IPS-20b (cell line): ENCODE data around the gene TAPBP.

ENCODE experiments used
- H3K27ac ChIP-seq: one replicate; pipeline ENCODE4 v1.5.1; 2013; ENCODE audit warnings: low read length
- H3K27me3 ChIP-seq: 2 replicates; pipeline ENCODE4 v1.6.1; 2013; ENCODE audit warnings: mild to moderate bottlenecking, low read length, inconsistent platforms; ENCODE audit not compliant: insufficient read depth
- H3K36me3 ChIP-seq: 2 replicates; pipeline ENCODE4 v1.6.1; 2013; ENCODE audit warnings: low read depth, mild to moderate bottlenecking, inconsistent platforms, low read length, moderate library complexity; ENCODE audit not compliant: insufficient read depth
- H3K4me1 ChIP-seq: 2 replicates; pipeline ENCODE4 v1.6.1; 2013; ENCODE audit warnings: mild to moderate bottlenecking, control low read depth, inconsistent platforms, low read length, moderate library complexity; ENCODE audit not compliant: insufficient read depth
- H3K4me3 ChIP-seq: 2 replicates; pipeline ENCODE4 v1.5.1; 2013; ENCODE audit warnings: mild to moderate bottlenecking, low read length, inconsistent platforms
- H3K9ac ChIP-seq: 2 replicates; pipeline ENCODE4 v1.6.1; 2013; ENCODE audit warnings: low read depth, mild to moderate bottlenecking, inconsistent platforms, low read length, moderate library complexity
- H3K9me3 ChIP-seq: 2 replicates; pipeline ENCODE4 v1.6.1; 2013; ENCODE audit warnings: mild to moderate bottlenecking, low read depth, low read length, inconsistent platforms; ENCODE audit not compliant: insufficient read depth

The TAPBP gene

DNA sequence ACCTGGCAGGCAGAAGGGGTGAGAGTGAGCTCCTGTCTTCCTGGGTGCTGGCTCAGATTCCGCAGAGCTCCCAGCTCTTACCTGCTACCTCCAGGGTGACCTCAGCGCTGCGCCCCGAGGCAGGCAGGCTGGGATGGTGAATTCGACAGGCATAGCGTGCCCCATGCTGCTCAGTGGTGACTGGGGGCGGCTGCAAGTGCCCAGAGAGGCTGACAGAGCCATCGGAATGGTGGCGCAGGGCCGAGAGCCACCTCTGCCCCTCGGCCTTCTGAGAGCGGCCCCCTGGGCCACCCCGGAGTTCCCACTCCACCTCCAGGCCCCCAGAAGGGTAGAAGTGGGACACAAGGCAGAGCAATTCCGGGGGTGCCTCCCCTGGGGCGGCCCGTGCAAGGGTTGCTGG is 9.7 kb downstream of the TAPBP start:
- H3K9me3 ChIP-seq, result no peaks in the 10 kb centered on the region
- peaks cover 5% of the 10 kb centered on the region; the same call in 1 of the 2 replicates for H3K36me3 ChIP-seq
- no peaks in the 10 kb centered on the region for H3K4me1 ChIP-seq
- no peak overlapping the region for H3K4me3 ChIP-seq
- H3K27ac ChIP-seq, result no peak overlapping the region
- H3K9ac ChIP-seq, result no peak overlapping the region
- no peaks in the 10 kb centered on the region for H3K27me3 ChIP-seq

DNA sequence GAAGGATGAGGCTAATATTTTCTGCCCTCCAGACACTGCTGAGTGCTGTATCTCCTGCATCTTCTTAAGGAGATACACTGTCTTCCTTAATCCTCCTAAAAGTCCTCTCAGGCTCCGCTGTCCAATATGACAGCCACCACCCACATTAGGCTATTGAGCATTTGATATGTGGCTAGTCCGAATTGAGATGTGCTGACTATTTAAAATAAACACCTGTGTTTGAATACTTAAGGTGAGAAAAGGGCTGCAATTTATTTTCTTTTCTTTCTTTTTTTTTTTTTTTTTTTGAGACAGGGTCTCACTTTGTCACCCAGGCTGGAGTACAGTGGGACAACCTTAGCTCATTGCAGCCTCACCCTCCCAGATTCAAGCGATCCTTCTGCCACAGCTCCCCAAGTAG is 12.0 kb downstream of the TAPBP start:
- peaks cover 5% of the 10 kb centered on the region; the same call in 1 of the 2 replicates for H3K36me3 ChIP-seq
- no peaks in the 10 kb centered on the region for H3K27me3 ChIP-seq
- no peak overlapping the region for H3K9ac ChIP-seq
- no peak overlapping the region for H3K4me3 ChIP-seq
- no peaks in the 10 kb centered on the region for H3K9me3 ChIP-seq
- H3K4me1 ChIP-seq, result no peaks in the 10 kb centered on the region
- H3K27ac ChIP-seq, result no peak overlapping the region

DNA sequence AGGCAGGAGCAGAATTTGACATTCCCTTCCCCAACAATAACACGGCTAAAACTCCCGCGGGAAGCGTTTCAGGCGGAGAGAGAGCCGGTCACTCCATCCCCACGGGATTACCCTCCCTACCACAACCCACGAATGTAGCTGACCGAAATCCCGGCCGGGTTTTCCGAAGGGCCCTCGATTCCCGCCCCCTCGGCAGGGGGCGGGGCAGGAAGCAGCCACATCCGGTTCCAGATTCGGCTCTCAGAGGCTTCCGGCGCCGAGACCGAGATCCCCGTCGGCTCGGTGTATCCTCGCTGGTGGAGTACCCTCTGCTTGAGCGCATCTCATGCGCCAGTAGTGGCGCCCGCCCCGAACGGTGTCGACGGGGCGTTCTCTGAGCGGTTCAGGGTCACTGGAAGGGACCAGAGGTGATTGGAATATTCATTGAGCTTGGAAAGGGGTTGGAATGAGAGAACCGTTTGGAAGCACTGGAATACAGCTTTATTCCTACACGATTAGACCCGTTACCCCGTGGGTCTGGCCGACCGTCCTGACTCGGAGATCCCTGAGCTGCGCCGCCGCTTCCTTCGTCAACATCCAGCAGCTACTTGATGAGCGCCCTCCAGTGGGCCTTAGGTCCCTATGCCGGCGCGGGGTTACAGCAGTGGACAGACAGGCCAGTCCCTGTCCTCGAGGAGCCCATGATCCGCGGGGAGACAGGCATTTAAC is 14.5 kb downstream of the TAPBP start:
- Histone ChIP-seq H3K4me3 (peak overlapping the region; percentile 98), H3K9me3 (no peaks in the 10 kb centered on the region), H3K27me3 (no peaks in the 10 kb centered on the region), H3K36me3 (peaks cover 7% of the 10 kb centered on the region), H3K4me1 (no peaks in the 10 kb centered on the region), H3K9ac (peak overlapping the region; percentile 92), H3K27ac (peak overlapping the region; percentile 86)

DNA sequence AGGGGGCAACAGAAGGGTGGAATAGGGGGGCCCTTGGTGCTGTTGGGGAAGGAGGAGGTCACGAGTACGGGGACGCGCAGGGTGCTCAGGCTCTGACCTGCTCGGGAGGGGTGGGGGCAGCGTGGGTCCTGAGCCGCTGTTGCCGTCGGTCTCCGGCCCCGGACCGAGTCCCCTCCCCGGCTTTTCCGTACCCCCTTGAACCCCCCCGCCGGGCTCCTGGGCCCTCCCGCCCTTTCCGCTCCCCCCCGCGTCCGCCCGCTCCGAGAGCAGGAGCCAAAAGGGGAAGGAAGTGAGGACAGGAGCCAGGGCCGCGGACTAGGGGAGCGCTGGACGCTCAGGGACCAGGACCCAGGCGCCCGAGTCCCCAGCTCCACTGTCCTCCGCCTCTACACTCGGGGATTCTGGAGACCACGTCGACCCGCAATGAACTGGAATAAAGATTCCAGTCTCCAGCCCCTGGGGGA is 15.1 kb downstream of the TAPBP start, which contains the start of gene RGL2:
Gene RGL2, minus strand, starts transcription at position 170 of the 464 bp plus-strand sequence. CDS start 332 bp downstream, outside the sequence.
- Histone ChIP-seq H3K36me3 (peaks cover 9% of the 10 kb centered on the region), H3K4me1 (no peaks in the 10 kb centered on the region), H3K9ac (peak within 1 kb of the TSS; percentile 92), H3K27ac (peak within 1 kb of the TSS; percentile 86), H3K27me3 (no peaks in the 10 kb centered on the region), H3K4me3 (peak within 1 kb of the TSS; percentile 98), H3K9me3 (no peaks in the 10 kb centered on the region)

DNA sequence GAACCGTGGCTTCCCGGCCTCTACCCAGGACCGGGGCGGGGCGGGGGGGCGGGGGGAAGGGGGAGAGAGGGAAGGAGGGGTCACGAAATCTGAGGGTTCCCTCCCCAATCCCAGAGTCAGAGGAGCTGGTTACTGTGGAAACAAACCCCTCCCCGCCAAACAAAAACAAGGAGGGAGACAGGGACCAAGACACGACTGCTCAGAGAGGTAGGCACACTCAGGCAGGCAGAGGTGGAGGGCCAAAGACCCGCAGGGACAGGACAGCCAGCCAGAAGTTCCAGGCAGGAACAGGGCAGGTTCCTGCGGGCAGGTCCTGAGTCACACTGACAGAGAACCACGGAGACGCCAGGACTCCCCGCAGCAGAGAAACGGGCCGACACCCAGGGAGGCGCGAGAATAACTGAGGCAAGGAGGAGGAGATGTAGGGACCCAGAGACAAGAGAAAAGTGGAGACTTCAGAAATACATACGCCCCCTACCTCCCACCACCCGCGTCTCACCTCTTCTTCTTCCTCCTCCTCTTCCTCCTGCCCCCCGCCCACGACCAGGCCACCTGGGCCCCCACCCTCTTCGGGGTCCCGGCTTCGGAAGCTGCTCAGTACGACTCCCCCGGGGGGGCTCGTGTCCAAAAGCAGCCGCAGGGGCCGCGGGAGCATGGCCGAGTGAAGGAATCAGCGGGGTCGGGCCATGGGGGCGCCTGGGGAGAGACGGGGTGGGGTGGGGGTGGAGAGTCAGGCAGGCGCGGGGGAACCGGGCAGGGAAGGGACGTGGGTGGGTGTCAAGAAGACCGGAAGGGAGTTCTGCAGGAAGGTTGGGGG is 15.7 kb downstream of the TAPBP start:
- H3K27ac ChIP-seq, result no peak overlapping the region
- no peaks in the 10 kb centered on the region for H3K9me3 ChIP-seq
- no peaks in the 10 kb centered on the region for H3K4me1 ChIP-seq
- H3K36me3 ChIP-seq, result peaks cover 12% of the 10 kb centered on the region
- H3K27me3 ChIP-seq, result no peaks in the 10 kb centered on the region
- peak overlapping the region; percentile 92; the same call in 1 of the 2 replicates for H3K9ac ChIP-seq
- H3K4me3 ChIP-seq, result peak overlapping the region; percentile 98

DNA sequence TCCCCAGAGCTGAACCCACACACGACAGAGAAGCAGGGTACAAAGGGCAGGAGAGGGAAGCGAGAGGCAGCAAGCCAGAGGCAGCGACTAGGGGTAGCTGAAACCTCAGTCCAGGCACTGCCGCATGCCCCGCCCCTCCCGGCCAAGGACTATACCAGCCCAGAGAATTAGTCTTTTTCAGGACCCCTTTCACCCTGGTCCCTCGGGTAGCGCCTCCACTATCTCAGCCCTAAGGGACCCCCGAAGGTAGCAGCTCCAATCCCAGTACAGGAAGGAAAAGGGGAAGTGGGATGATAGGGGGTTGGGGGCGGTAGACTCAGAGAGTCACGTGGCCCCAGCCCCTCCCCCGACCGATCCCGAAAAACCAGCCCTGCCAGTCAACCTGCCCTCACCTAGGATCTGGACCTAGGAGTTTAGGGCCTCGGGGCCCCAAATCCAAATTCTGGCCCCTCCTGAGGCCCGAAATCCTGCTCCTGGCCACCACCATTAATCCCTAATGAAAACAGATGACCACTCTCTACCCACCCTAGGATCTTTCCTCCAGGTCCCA is 16.4 kb downstream of the TAPBP start:
- H3K27me3 ChIP-seq, result no peaks in the 10 kb centered on the region
- H3K4me3 ChIP-seq, result peak overlapping the region; percentile 98
- H3K36me3 ChIP-seq, result peaks cover 19% of the 10 kb centered on the region
- peak overlapping the region; percentile 71; the same call in 1 of the 2 replicates for H3K9ac ChIP-seq
- peak overlapping the region; percentile 3 for H3K27ac ChIP-seq
- H3K4me1 ChIP-seq, result no peaks in the 10 kb centered on the region
- no peaks in the 10 kb centered on the region for H3K9me3 ChIP-seq

DNA sequence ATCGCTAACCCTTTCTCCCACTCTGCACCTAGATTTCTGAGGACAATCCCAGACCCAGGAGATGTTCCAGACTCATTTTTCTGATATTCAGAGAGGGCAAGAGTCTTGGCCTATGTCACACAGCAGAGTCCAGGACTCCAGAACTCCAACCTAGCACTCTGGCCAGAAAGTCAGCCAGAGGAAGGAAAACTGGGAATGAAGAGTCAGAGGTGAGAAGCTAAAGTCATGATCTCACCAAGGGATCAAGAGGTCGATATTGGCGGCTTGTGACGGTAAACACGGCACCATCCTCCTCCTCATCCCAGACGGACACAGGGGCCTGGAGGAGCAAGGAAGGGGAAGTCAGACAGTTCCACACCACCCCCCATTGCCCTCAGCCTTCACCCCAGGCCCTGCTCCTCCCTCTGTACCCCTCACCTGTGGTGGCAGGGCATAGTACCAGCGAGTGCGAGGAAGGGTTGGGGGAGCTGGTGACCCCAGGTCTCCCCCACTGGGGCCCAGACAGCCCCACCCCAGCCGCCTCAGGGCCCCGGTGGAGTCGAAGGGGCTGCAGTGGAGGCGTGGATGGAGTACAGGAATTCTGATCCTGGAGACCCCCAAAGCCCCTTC is 17.0 kb downstream of the TAPBP start:
- Histone ChIP-seq H3K9me3 (no peaks in the 10 kb centered on the region), H3K4me3 (peak overlapping the region; percentile 98), H3K27me3 (no peaks in the 10 kb centered on the region), H3K27ac (peak overlapping the region; percentile 3), H3K9ac (peak overlapping the region; percentile 71; the same call in 1 of the 2 replicates), H3K36me3 (peaks cover 24% of the 10 kb centered on the region), H3K4me1 (no peaks in the 10 kb centered on the region)

DNA sequence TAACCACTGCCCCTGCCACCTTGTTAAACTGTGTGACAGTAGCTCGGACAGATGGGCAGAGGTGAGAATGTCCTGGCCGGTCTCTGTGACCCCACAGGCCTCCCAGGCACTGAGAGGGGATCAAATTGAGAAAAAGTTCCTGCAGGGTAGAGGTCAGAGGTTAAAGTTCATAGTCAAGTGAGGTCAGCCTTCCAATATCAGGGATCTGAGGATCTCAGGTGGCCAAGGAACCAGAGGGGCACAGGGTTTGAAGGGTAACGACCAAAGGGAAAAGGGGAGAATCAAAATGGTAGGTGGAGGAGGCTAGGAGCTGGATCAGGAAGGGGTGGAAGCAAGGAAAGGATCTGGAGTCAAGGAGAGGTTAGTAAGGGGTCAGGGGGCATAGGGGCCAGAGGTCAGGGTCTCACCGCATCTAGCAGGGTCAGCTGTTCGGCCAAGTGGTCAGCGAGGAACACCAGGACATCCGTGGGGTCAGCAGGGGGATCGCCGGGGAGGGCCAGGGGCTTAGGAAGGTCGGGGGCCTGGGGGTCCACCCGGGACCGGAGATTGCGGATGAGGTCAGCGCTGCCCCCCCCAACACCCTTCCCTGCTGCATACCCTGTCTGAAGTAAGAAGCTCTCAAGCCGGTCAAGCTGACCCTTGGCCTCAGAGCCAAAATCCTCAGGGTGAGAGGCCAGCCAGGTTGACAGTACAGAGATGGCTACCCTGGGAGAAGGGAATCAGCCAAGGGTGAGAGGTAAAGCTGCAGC is 18.1 kb downstream of the TAPBP start:
- Histone ChIP-seq H3K9me3 (no peaks in the 10 kb centered on the region), H3K9ac (no peak overlapping the region), H3K4me1 (no peaks in the 10 kb centered on the region), H3K27me3 (no peaks in the 10 kb centered on the region), H3K4me3 (no peak overlapping the region), H3K27ac (no peak overlapping the region), H3K36me3 (peaks cover 35% of the 10 kb centered on the region)

DNA sequence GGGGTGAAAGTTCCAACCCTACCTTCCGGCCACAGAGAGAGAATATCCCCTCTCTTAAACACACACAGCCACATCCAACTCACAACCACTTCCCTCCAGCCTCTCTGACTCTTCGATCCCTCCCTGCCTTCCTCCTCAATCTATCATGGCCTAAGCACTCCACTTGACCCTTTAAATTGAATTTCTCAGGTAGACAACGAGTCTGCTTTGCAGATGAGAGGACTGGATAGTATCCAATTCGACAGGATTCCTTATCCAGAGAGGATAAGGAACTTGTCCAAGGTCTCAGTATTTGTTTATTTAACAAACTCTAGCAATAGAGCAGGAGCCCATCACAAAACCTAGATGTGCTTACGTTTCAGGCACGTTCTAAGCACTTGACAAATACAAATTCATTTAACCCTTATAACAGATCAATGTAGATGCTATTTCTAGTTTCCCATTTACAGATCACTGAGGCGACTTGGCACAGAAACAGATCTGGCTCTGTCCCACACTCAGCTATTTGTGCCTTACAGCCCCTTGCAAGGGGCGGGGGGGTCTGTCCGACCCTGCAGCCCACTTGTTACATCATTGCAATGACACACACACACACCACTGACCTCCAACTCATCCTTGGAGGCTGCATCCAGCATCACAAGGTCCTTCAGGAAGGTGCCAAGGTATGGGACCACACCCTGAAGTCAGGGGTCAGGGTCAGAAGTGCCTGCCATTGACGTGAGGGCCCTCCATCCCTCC is 19.6 kb downstream of the TAPBP start:
- Histone ChIP-seq H3K36me3 (peaks cover 37% of the 10 kb centered on the region), H3K27ac (no peak overlapping the region), H3K4me1 (peaks cover 3% of the 10 kb centered on the region; the same call in 1 of the 2 replicates), H3K9me3 (no peaks in the 10 kb centered on the region), H3K9ac (no peak overlapping the region), H3K27me3 (no peaks in the 10 kb centered on the region), H3K4me3 (no peak overlapping the region)

DNA sequence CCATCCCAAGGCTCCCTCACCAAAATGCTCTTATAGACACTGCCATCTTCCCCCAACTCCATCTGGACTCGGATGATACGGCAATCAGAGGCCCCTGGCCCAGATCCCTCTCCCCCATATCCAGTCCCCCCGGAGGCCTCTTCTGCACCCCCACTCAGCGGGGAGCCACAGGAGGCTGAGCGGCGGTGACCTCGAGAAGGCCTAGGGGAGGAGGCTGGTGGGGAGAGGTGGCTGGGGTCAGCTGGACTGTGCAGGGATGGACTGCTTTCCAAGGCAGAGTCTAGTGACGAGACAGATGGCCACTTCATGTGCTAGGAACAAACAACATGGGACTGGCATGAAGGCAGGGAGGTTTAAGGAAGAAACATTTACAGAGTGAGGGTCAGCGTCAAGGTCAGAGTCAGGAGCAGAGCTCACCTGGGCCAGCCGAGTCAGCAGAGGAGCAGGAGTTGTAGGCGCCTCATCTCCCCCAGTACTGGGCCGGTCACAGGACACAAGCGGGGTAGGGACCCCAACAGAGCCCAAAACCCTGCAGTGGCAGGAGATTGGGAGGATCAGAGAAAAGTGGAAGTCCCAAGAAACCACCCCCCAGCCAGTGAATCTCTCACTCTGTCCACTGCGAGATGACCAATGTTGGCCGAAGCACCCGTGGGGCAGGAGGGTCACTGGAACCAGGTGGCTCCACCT is 20.7 kb downstream of the TAPBP start:
- Histone ChIP-seq H3K9ac (no peak overlapping the region), H3K36me3 (peaks cover 38% of the 10 kb centered on the region), H3K4me1 (peaks cover 6% of the 10 kb centered on the region; the same call in 1 of the 2 replicates)

More for the DNA sequence above, 20.7 kb downstream of the TAPBP start:
- no peaks in the 10 kb centered on the region for H3K27me3 ChIP-seq
- H3K4me3 ChIP-seq, result no peak overlapping the region
- H3K9me3 ChIP-seq, result no peaks in the 10 kb centered on the region
- H3K27ac ChIP-seq, result no peak overlapping the region
